ENCODE measurements around the gene PTPRM.

PTPRM gene

GRCh38 chr18:8140841-8141501, 573.9 kb downstream of the PTPRM start:
- DNase-seq = no peak

DNA sequence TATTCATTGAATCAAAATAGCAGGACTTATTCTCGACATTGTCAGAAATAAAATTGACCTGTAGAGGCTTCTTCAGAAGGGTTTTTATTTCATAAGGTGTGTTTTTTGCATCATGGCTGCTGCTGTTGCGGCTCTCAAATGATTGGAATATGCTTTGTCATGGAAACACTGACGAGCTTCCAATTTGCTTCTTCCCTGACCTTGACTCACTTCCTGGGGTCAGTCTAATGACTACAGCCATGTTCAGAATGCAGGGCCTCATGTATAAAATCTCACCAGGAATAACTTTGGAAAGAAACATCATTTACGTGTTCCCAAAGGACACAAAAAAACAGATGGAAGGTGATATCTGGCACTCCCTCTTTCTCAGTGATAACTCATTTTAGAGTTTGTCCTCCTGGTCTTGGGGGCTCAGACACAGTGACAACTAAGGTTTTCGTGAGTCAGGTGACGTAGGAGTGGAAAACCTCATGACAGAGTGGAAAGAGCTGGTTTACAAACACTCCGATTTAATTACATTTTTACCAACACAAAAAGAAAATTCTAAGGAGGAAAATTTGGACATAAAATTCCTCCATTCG, 575.1 kb downstream of the PTPRM start:
- DNase-seq = no peak

DNA sequence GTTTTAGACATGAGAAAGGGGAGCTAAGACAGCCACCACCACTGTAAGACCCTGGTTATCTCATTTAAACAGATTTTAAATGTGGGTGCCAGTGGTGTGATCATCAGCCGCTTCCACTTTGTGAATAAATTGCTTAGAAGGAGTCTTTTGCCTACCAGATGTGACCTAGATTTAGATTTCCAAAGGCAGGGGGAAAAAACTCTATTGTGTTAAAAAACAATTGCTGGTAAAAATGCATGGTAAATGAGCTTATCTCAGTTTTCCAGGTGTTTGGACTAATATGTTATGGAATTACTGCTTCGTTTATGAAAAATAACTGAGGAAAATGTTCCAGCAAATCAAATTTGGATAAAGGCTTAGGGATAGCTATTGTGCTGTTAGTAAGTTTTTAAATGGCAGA, 575.8 kb downstream of the PTPRM start:
- no peak for DNase-seq

- no peak for DNase-seq
Measured at GRCh38 chr18:8151181-8151580, 584.1 kb downstream of the PTPRM start.

DNA sequence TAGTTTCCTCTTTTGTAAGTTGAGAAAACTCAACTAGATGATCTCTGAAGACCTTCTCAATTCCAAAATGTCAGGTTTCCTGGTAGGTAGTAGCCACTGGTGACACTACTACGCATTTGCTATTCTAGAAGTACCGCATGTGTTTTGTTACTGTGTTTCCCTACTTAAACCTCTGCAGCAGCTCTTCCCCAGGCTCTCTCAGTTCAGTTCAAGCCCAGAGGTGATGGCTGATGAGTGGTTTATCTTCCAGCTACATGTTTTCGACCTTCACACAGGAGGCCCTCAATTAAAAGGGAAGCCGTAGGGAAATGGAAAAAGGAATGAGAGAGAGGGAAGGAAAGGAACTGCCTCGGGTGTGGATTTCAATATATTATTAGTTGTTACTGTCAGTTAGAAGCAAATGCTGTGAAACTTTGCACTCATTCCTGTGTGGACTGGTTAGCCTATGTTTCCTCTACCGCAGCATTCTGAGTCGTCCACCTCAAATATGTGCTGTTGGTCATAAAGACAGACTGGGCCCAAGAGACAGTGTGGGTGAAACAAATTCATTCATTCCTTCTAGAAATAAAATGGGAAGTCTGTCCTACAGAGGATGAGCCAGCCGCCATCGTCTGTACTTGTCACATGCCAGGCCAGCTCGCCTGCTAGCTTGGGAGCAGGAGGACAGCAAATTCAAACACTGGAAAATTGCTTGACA, 586.9 kb downstream of the PTPRM start:
- DNase-seq = no peak

GRCh38 chr18:8162802-8163201, 595.7 kb downstream of the PTPRM start:
- DNase-seq = peak; percentile 37

DNA sequence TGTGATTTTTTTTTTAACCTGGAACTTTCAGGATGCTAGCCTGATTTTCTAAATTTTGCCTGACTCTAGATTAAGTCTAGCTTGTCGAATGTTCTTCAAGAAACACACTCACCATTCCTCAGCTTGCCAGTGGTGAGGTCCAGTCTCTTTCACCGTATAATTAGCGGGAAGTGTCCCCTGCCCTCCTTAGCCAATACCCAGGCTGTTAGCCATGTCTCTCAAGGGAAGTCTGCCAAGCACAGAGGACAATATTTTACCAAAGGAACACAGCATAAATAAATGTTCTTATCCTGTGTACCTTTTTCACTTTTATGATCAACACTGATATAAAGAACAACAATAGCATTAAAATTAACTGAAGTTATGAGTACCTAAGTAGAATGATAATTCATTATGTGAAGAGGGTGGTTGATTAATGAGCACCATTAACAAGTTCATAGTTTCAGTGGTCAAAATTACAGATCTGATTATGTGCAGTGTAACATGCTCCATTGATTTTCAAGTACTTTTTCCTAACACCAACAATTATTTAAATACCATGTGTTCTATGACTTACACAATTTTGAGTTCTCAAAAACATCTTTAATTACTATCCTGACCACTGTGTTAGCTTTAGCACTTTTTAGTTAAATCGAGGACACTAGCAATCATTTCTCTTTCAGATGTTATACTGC, 596.3 kb downstream of the PTPRM start:
- DNase-seq = no peak

GRCh38 chr18:8165095-8165494, 598.0 kb downstream of the PTPRM start:
- no peak for DNase-seq

DNA sequence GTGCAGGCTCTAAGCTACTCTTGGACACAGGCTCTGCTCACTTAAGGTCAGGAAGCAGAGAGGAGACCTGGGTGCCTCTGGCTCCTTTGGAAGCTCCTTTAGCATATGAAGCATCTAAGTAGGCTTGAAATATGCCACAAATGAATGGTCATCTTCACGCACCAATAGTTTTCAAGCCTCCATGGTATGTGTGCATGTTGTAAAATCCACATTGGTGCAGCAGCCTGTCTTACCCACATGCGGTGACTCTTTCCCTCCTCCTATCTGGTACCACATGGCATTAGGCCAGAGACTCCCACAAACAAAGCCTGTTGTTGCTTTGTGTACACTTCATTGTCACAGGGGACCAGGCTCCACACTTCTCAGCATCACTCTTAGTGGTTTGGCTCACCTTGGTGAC, 599.9 kb downstream of the PTPRM start:
- DNase-seq = no peak

DNA sequence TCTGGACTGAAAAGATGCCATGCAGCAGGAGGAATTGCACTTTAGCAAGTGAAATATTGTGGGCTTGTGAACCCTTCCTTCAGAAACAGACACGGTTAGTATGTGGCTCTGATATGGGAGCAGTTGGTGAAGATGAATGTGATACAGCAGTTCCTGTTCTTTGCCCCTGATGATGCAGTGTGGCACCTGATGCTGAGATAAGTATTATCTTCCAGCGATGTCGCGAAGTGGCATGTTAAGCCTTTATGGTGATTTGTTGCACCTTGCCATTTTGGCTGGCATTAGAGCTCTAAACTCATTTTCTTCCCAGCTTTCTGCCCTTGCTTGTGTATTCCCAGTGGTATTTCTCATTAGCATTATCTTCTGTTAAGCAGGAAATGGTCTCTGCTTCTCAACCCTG, 600.6 kb downstream of the PTPRM start:
- DNase-seq = no peak

DNA sequence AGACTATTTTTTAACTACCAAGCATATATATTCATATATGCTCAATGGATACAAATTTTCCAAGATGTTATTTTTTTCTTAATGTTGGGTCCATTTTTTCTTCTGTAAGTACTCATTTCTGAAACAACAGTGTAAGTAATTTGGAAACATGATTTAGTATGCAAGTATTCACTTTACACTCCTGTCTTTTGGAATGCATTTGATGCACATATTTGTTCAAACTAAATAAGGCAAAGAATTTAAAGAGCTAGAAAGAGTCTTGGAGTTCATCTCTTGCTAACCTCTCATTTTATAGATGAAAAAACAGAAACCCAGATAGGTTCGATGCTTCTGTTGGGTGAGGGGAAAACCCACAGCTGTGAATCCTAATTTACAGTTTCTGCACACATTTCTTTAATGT, 602.6 kb downstream of the PTPRM start:
- no peak for DNase-seq

- no peak for DNase-seq
Measured at GRCh38 chr18:8174771-8175170, 607.7 kb downstream of the PTPRM start.

GRCh38 chr18:8175501-8176061, 608.5 kb downstream of the PTPRM start:
- no peak for DNase-seq

DNA sequence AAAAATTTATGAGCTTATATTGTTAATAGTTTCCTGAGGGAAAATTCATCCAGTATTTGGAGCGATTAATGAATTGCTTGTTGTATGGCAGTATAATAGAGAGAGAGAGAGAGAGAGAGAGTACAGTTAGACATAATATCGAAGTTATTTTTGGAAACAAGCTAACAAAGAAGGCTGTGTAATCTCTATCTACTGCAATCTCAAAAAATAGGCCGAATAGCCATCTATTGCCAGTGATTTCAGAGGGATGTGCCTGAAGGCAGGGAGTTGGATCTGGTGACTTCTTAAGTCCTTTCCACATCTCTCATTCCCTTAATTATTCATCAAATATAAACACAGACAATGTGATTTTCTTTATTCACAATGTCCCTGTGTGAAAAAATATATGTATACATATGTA, 609.0 kb downstream of the PTPRM start:
- DNase-seq = no peak

DNA sequence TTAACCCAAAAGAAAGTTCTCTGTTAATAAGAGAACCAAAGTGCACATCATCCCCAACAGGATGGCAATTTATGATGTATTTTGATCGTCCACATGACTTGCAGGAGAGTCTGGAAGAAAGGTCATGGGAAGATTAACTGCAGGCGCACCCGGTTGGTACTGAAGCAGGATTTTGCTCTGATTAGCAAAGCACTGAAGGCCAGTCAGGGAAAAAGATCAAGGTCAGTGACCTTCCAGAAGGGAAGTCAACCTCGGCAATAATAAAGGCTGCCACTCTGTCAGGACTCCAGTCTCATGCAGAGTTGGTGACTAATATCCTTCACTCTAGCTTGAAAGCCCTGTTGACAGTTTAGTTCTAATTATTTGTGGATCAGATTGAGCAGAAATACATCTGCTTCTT, 609.4 kb downstream of the PTPRM start:
- no peak for DNase-seq

- no peak for DNase-seq
Measured at GRCh38 chr18:8177330-8178016, 610.4 kb downstream of the PTPRM start.

DNA sequence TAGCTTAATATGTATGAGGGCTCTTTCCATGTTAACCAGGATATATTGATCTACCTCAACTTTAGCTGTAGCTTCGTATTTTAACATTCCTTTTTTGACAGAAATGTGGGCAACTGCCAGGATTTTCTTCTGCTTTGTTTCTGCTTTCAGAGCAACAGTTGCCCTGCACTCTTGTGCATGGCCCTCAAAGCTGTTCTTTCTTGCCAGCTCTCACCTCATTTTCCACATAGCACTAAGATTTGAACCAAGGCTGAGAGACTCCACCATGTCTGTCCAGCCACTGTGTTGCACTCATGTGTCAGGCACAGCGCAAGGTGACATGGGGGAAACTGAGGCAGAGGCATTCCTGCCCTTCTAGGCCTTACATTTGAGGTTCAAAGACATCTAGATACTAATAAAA, 619.3 kb downstream of the PTPRM start:
- DNase-seq = no peak

DNA sequence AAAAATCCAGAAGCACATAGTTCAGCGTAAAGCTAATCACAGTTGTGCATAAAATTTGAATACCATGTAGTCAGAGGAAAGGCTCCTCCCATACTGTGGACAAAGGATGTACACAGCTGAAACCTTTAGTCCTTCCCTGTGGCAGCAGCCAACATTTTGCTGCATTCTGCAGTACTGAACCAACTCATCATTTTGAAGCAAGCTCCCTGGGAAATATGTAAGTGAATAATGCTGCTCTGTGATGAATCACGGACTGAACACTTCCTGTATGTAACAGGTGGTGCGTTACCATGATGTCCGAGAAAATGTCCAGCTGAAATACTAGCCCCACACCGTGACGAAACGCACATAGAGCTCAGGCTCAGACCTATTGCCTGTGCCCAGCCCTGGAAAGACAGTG, 621.1 kb downstream of the PTPRM start:
- no peak for DNase-seq

GRCh38 chr18:8190980-8191379, 623.9 kb downstream of the PTPRM start:
- no peak for DNase-seq

- no peak for DNase-seq
Measured at GRCh38 chr18:8194431-8194830, 627.3 kb downstream of the PTPRM start.

GRCh38 chr18:8196238-8196637, 629.1 kb downstream of the PTPRM start:
- DNase-seq = no peak

DNA sequence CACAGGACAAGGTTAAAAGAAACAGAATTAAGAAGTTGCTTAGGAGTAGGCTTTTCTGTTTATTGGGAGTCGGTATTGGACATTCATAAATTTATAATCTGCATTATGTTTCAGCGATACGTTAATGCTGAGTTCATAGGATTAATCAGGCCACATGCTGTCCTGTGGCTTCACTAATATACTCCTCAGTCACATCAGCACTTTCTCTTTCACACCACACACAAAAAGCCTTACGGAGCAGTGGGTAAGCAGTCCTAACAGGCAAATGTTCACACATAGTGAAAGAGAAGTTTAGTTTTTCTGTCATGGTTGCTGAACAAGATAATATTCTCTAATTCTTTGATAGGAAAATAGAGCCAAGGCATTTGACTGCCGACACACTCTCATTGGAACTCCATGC, 630.4 kb downstream of the PTPRM start:
- no peak for DNase-seq

DNA sequence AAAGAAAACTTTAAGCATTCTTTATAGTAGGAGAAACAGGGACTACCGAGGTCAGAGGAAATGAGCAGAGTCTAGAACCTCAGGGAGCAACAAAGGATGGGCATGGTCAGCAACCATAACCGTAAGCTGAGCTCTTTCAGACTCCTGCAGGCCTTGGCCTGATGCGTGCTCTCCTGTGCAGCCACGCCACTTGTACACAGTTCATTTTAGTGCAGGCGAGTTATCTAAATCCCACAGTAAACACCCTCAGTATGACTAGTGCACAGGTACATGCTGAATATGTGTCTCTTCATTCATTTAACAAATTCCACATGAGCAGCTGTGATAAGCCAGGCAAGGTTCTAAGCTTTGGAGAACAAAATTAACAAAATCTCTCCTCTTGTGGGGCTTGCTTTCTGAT, 640.9 kb downstream of the PTPRM start:
- DNase-seq = no peak

Measured in NCI-H774 (cell line).